ENCODE measurements around the gene MCIDAS. TPM values are rescaled to one million over a fixed set of nuclear protein-coding genes. Genes with fewer than 3 reads are reported as not detected.

Gene MCIDAS
- total RNA-seq, 1 donor from 2014 or later, result not detected

DNA sequence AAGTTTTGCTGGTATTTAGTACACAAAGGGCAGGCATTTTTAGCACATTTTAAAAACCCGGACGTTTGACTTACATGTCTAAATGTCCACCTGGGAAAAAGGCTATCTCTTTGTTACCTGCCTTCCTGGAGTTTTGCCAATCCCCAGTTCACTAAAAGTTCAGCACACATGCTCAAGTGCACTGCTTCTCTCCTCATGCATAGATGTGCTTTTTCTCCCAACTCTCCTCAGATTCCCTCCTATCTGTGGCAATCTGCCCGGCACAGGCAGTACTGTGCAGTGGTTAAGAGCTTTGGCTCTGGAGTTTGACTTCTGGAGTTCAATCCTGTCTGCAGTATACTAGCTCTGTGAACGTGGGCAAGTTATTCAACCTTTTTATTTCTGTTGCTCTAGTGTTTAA is 14.6 kb upstream of the MCIDAS start:
- TF ChIP-seq, protein P1, sequence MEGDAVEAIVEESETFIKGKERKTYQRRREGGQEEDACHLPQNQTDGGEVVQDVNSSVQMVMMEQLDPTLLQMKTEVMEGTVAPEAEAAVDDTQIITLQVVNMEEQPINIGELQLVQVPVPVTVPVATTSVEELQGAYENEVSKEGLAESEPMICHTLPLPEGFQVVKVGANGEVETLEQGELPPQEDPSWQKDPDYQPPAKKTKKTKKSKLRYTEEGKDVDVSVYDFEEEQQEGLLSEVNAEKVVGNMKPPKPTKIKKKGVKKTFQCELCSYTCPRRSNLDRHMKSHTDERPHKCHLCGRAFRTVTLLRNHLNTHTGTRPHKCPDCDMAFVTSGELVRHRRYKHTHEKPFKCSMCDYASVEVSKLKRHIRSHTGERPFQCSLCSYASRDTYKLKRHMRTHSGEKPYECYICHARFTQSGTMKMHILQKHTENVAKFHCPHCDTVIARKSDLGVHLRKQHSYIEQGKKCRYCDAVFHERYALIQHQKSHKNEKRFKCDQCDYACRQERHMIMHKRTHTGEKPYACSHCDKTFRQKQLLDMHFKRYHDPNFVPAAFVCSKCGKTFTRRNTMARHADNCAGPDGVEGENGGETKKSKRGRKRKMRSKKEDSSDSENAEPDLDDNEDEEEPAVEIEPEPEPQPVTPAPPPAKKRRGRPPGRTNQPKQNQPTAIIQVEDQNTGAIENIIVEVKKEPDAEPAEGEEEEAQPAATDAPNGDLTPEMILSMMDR (IDR thresholded peaks at IDR 0.05), result no peak
- no peak for DNase-seq
- Mint-ChIP-seq H3K27me3 (peaks cover 18% of the 10 kb centered on the region), H3K36me3 (ENCODE audit: low read depth) (no peaks in the 10 kb centered on the region), H3K4me3 (no peak overlapping the region), H3K27ac (no peak overlapping the region), H3K9me3 (no peaks in the 10 kb centered on the region), H3K4me1 (no peaks in the 10 kb centered on the region)
- ATAC-seq (ENCODE audit: low read depth), result no peak
- intact Hi-C loops (cut with micrococcal nuclease), result no loop called here
- CTCF ChIA-PET, result interaction anchor here (0.6 kb wide), 1 partner anchor 626 kb away, joined by 3 read pairs; no protein-coding TSS in a partner anchor
- POLR2A ChIA-PET, result no interaction called here

DNA sequence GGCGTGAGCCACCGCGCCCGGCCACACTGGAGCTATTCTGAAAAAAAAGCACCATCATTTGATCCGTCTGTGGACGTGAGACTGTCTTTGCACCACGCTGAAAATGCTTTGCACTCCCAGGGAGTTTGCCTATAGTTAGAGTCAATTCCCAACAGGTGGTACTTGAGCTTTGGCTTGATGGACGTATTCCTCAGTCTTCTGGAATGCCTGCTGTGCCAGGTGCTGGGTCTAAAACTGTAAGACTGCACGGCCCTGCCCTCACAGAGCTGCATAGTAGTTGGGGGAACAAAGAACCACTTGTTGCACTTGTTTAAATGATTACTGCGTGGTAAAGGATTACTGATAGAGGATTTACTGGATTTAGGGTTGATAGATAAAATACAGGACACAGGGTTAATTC is 9.7 kb upstream of the MCIDAS start:
- peaks cover 17% of the 10 kb centered on the region for H3K4me1 Mint-ChIP-seq
- peaks cover 39% of the 10 kb centered on the region for H3K27me3 Mint-ChIP-seq
- H3K36me3 Mint-ChIP-seq (ENCODE audit: low read depth), result no peaks in the 10 kb centered on the region
- DNase-seq (no peak), ATAC-seq (ENCODE audit: low read depth) (no peak)
- intact Hi-C loops (cut with micrococcal nuclease), result no loop called here
- H3K9me3 Mint-ChIP-seq, result no peaks in the 10 kb centered on the region
- no peak overlapping the region for H3K27ac Mint-ChIP-seq
- TF ChIP-seq, protein P1 (IDR thresholded peaks at IDR 0.05), result no peak
- ChIA-PET POLR2A (no interaction called here), CTCF (no interaction called here)
- no peak overlapping the region for H3K4me3 Mint-ChIP-seq

DNA sequence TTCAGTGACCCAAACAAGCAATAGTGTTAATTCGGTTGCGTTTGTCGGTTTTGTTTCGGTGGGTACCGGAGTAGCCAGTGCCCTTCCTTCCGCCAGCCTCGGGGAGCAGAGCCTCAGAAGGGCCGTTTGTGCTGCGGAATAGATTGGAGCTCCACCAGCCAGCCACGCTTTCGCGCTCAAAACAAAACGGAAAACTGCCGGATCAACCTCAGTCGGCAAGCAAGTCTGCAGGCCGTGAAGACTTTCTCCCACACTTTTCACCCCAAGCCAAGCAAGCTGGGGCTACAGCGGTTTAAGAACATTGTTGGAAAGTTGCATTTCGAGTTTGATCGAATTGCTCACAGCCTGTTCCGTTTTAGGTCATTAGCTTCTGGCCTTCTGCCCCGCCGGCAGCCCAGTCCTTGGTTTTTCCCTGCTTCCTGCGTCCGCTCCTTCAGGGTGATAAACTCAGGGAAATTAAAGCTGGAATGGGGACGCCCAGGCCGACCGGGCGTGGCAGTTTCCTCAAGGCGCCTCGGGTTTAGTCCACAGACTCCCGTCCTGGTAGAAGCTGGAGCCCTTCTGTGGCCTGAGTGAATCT is 7.1 kb upstream of the MCIDAS start:
- intact Hi-C loops (cut with micrococcal nuclease), result loop anchor here (5.0 kb wide), 1 partner anchor 303 kb away; no protein-coding TSS in a partner anchor
- Mint-ChIP-seq H3K36me3 (ENCODE audit: low read depth) (no peaks in the 10 kb centered on the region), H3K4me1 (peaks cover 29% of the 10 kb centered on the region), H3K27me3 (peaks cover 57% of the 10 kb centered on the region), H3K27ac (no peak overlapping the region), H3K4me3 (peak overlapping the region; percentile 80), H3K9me3 (no peaks in the 10 kb centered on the region)
- TF ChIP-seq, protein P1 (IDR thresholded peaks at IDR 0.05), result no peak
- ATAC-seq (ENCODE audit: low read depth) (no peak), DNase-seq (no peak)
- CTCF ChIA-PET, result interaction anchor here (1.2 kb wide), 1 partner anchor 10 kb away, joined by 3 read pairs; no protein-coding TSS in a partner anchor
- POLR2A ChIA-PET, result no interaction called here

DNA sequence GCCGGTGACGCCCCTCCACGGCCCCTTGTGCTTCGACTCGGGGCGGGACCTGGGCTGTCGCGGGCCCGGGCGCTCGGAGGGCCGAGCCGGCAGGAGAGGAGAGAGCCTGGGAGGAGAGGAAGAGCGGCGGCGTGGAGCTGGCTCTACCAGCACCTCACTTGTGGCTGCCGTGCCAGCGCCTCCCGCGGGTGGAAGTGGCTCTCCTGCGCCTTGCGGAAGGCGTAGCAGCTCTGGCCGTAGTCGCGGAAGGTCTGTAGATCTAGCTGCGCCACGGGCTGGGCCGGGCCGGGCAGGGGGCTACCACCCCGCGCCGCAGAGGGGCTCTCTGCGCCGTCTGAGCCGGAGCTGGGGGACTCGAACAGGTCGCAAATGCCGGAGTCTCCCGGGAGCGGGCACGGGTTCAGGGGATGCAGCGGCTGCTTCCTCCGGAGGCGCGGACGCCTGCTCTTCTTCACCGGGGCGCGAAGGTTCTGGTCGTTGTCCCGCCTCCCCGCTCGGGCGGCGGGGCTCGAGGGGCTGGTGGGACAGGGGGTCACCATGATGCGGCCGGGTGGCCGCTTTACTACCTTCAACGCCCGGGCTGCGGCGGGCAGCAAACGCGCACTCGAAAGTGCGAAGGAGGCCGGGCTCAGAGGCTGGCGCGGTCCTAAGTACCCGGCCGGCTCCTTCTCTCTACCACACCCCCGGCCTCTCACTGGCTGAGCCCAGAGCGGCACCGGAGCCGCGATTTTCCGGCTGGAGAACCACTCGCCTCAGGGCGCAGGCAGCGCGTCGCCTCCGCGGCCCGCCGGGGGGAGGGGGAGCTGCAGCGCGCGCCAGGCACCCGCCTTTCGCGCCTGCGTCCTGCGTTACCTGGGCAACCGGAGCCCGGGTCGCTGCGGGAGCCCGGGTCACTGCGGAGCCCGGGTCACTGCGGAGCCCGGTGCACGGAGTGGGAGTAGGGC is 6.1 kb upstream of the MCIDAS start, which contains the start of gene CCNO:
Gene CCNO, minus strand, starts transcription at position 624 of the 944 bp plus-strand sequence. Its CDS starts 85 bp downstream, at position 539.
- Mint-ChIP-seq H3K36me3 (ENCODE audit: low read depth) (no peaks in the 10 kb centered on the region), H3K27me3 (peaks cover 66% of the 10 kb centered on the region), H3K4me3 (peak within 1 kb of the TSS; percentile 81), H3K9me3 (no peaks in the 10 kb centered on the region), H3K27ac (no peak within 1 kb of the TSS), H3K4me1 (peaks cover 29% of the 10 kb centered on the region)
- intact Hi-C loops (cut with micrococcal nuclease), result loop anchor here (2.0 to 5.0 kb wide), 2 partner anchors 74 to 304 kb away; partner anchors contain the start of genes DHX29 and MTREX
- POLR2A ChIA-PET, result interaction anchor here (0.7 to 0.8 kb wide), 2 partner anchors 69 to 74 kb away, joined by 4 to 10 read pairs; partner anchors contain the start of genes DHX29 and MTREX
- DNase-seq (peak; percentile 45), ATAC-seq (ENCODE audit: low read depth) (peak; percentile 77)
- CTCF ChIA-PET, result interaction anchor here (0.8 kb wide), 1 partner anchor 12 kb away, joined by 3 read pairs; no protein-coding TSS in a partner anchor
- TF ChIP-seq, protein P1 (IDR thresholded peaks at IDR 0.05), result no peak
